HCT116 (cell line): ENCODE data around the gene UMAD1. TPM values are rescaled to one million over a fixed set of nuclear protein-coding genes. Genes with fewer than 3 reads are reported as not detected.
"Not testable (repeated sequence)": the region's sequence is repeated elsewhere in the genome, so short reads cannot be mapped to it uniquely, and the experiment has no call there.

Source experiments
- ATAC-seq: fragments of 200-7000 bp; cut with Tn5 transposase; 2 replicates; pipeline ENCODE4 v1.9.1; 2020; ENCODE audit warnings: mild to moderate bottlenecking, moderate library complexity
- BruUV-seq: library from RNA; stranded (reverse); fragments of 400-500 nt; replicated peaks from 2 replicates; lab custom pipeline; 2021; lab: Mats Ljungman, UMichigan
- CTCF ChIA-PET: fragments of 300-600 bp; sonication (Branson Sonifier 250); formaldehyde crosslinking; loops from one replicate; lab custom pipeline; 2021; ENCODE audit warnings: antibody characterized with exemption; lab: Charles Lee
- POLR2A ChIA-PET: fragments of 300-600, 350-600 bp; sonication (Branson Sonifier 250); formaldehyde crosslinking; loops from one replicate; lab custom pipeline; 2021; ENCODE audit warnings: antibody characterized with exemption; lab: Charles Lee
- RAD21 ChIA-PET, 2 experiments: fragments of 300-600 bp; sonication (Branson Sonifier 250); formaldehyde crosslinking; loops; one replicate each; lab custom pipeline; 2023; ENCODE audit warnings: low total read pairs in 2 of 2; ENCODE audit not compliant: uncharacterized antibody in 2 of 2, unreplicated experiment in 2 of 2, low non-redundant PET in 1 of 2; lab: Charles Lee
- DNase-seq: peaks from one replicate; pipeline ENCODE4 v3.0.0-alpha.2; 2010; ENCODE audit warnings: low read depth, low spot score
- H2AFZ ChIP-seq: fragments of 200-600 bp; shearing (Covaris generic), sonication (generic); 2 replicates; pipeline ENCODE4 v1.6.1; 2017; ENCODE audit warnings: low read depth, mixed run types, mixed read lengths, antibody characterized with exemption, low read length; ENCODE audit not compliant: poor library complexity, severe bottlenecking
- H3K27ac ChIP-seq: 2 replicates; pipeline ENCODE4 v1.5.1; 2012; ENCODE audit warnings: low read depth, low read length
- H3K27me3 ChIP-seq: fragments of 200-600 bp; sonication (generic); 2 replicates; pipeline ENCODE4 v1.6.1; 2016; ENCODE audit warnings: mixed run types, low read length, mixed read lengths; ENCODE audit not compliant: insufficient read depth
- H3K36me3 ChIP-seq, 2 experiments: fragments of 200-500 bp in 1 of 2; fragments of 200-600 bp in 1 of 2; sonication (Bioruptor generic) in 1 of 2; sonication (generic) in 1 of 2; 2 replicates each; pipeline versions ENCODE4 v1.5.1 to v1.6.1; 2014 to 2016; ENCODE audit warnings: low read length in 2 of 2, inconsistent platforms in 1 of 2, mixed read lengths in 1 of 2, mixed run types in 1 of 2; ENCODE audit not compliant: insufficient read depth in 2 of 2, control insufficient read depth in 1 of 2
- H3K4me1 ChIP-seq, 2 experiments: fragments of 200-600 bp in 1 of 2; sonication (generic) in 1 of 2; 2 replicates each; pipeline versions ENCODE4 v1.5.1 to v1.6.1; 2012 to 2017; ENCODE audit warnings: low read length in 2 of 2, inconsistent platforms in 1 of 2, mild to moderate bottlenecking in 1 of 2, mixed read lengths in 1 of 2, mixed run types in 1 of 2, moderate library complexity in 1 of 2; ENCODE audit not compliant: insufficient read depth in 2 of 2, control insufficient read depth in 1 of 2
- H3K4me2 ChIP-seq: fragments of 200-600 bp; sonication (generic); 2 replicates; pipeline ENCODE4 v1.6.1; 2017; ENCODE audit warnings: mixed run types, low read length, mixed read lengths
- H3K4me3 ChIP-seq, 2 experiments: fragments of 200-600 bp in 1 of 2; sonication (generic) in 1 of 2; replicated peaks in 1 of 2; 2 replicates each; pipeline ENCODE4 v1.5.1; 2011 to 2016; ENCODE audit warnings: low read length in 2 of 2, control low read depth in 1 of 2, low read depth in 1 of 2, mild to moderate bottlenecking in 1 of 2, mixed read lengths in 1 of 2, mixed run types in 1 of 2
- H3K79me2 ChIP-seq: fragments of 200-600 bp; sonication (generic); 2 replicates; pipeline ENCODE4 v1.6.1; 2017; ENCODE audit warnings: mild to moderate bottlenecking, mixed run types, low read length, moderate library complexity, mixed read lengths; ENCODE audit not compliant: insufficient read depth
- H3K9ac ChIP-seq: fragments of 200-600 bp; sonication (generic); 2 replicates; pipeline ENCODE4 v1.6.1; 2016; ENCODE audit warnings: low read length, mixed read lengths
- H3K9me2 ChIP-seq: fragments of 200-600 bp; sonication (generic), shearing (Covaris generic); 2 replicates; pipeline ENCODE4 v1.6.1; 2017; ENCODE audit warnings: mixed run types, mild to moderate bottlenecking, moderate library complexity; ENCODE audit not compliant: insufficient read depth
- H3K9me3 ChIP-seq, 2 experiments: fragments of 200-500 bp in 1 of 2; fragments of 200-600 bp in 1 of 2; sonication (Bioruptor generic) in 1 of 2; sonication (generic) in 1 of 2; 2 replicates each; pipeline ENCODE4 v1.6.1; 2014 to 2017; ENCODE audit warnings: low read length in 2 of 2, mixed read lengths in 2 of 2, inconsistent platforms in 1 of 2, low read depth in 1 of 2, mild to moderate bottlenecking in 1 of 2, mixed run types in 1 of 2, moderate library complexity in 1 of 2; ENCODE audit not compliant: control insufficient read depth in 1 of 2, insufficient read depth in 1 of 2
- H4K20me1 ChIP-seq: fragments of 200-600 bp; sonication (generic), shearing (Covaris generic); 2 replicates; pipeline ENCODE4 v1.6.1; 2017; ENCODE audit warnings: mixed run types, mild to moderate bottlenecking, moderate library complexity; ENCODE audit not compliant: insufficient read depth
- ELF1 ChIP-seq: IDR thresholded peaks from 2 replicates; pipeline ENCODE4 v1.6.1; 2012; ENCODE audit warnings: low read depth, borderline replicate concordance
- FOSL1 ChIP-seq: IDR thresholded peaks from 2 replicates; pipeline ENCODE4 v1.6.1; 2012; ENCODE audit warnings: low read depth
- JUND ChIP-seq: IDR thresholded peaks from 2 replicates; pipeline ENCODE4 v1.6.1; 2012
- RAD21 ChIP-seq: IDR thresholded peaks from 2 replicates; pipeline ENCODE4 v1.6.1; 2012; ENCODE audit warnings: low read depth, mild to moderate bottlenecking
- SIN3A ChIP-seq: IDR thresholded peaks from 2 replicates; pipeline ENCODE4 v1.6.1; 2012; ENCODE audit warnings: low read depth
- SP1 ChIP-seq: IDR thresholded peaks from 2 replicates; pipeline ENCODE4 v1.6.1; 2012; ENCODE audit warnings: low read depth
- ZNF274 ChIP-seq: fragments of 200-500 bp; sonication (Bioruptor generic); IDR thresholded peaks from 2 replicates; pipeline ENCODE4 v1.6.1; 2014; ENCODE audit warnings: mild to moderate bottlenecking, low read depth, low read length, inconsistent platforms
- intact Hi-C: fragments of 100-400 bp; cut with micrococcal nuclease; formaldehyde crosslinking; loops from 2 replicates; pipeline ENCODE4 v1.10.0; 2022
- total RNA-seq: library from RNA; stranded (reverse); gene quantifications from one replicate; pipeline ENCODE4 v1.2.1, GENCODE V29; 2021; ENCODE audit not compliant: unreplicated experiment

The UMAD1 gene
- total RNA-seq, 1 experiment from 2014 or later: 12.7 TPM

DNA sequence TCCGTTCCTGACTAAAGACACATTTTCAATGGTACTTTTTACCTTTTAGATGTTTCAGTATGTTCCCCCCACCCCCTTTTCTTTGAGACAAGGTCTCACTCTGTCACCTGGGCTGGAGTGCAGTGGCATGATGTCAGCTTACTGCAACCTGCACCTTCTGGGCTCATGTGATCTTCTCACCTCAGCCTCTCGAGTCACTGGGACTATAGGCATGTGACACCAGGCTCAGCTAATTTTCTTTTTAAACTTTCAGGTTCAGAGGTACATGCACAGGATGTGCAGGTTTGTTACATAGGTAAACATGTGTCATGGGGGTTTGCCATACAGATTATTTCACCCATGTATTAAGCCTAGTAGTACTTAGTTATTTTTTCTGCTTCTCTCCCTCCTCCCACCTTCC, 177.2 kb downstream of the UMAD1 start:
- no TSS peak for BruUV-seq
- Histone ChIP-seq H3K36me3 (no peaks in the 10 kb centered on the region), H3K4me2 (no peak overlapping the region), H3K4me3 (no peak overlapping the region), H3K79me2 (no peaks in the 10 kb centered on the region), H3K9me3 (no peaks in the 10 kb centered on the region), H4K20me1 (no peaks in the 10 kb centered on the region), H3K27me3 (no peaks in the 10 kb centered on the region), H3K9me2 (no peaks in the 10 kb centered on the region), H2AFZ (no peak overlapping the region), H3K9ac (no peak overlapping the region), H3K27ac (no peak overlapping the region), H3K4me1 (no peaks in the 10 kb centered on the region)
- intact Hi-C loops: no loop called here
- ChIA-PET POLR2A (no interaction called here), CTCF (no interaction called here), RAD21 (no interaction called here)
- TF ChIP-seq JUND (no peak), SIN3A (no peak), ZNF274 (no peak), RAD21 (no peak), ELF1 (no peak), FOSL1 (no peak), SP1 (no peak)
- ATAC-seq (no peak), DNase-seq (no peak)

DNA sequence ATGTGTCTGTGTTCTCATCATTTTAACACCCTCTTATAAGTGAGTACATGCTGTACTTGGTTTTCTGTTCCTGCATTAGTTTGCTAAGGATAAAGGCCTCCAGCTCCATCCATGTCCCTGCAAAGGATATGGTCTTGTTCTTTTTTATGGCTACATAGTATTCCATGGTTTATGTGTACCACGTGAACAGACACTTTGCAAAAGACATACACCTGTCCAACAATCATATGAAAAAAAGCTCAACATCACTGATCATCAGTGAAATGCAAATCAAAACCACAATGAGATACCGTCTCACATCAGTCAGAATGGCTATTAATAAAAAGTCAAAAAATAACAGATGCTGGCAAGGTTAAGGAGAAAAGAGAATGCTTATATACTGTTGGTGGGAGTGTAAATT, 177.6 kb downstream of the UMAD1 start:
- RAD21 ChIA-PET, CTCF ChIA-PET, H3K9me3 ChIP-seq: not testable (repeated sequence)

More for the DNA sequence above, 177.6 kb downstream of the UMAD1 start:
- intact Hi-C loops, H3K36me3 ChIP-seq, H4K20me1 ChIP-seq, H3K79me2 ChIP-seq, H3K27me3 ChIP-seq, H3K27ac ChIP-seq, ATAC-seq, H3K4me2 ChIP-seq, BruUV-seq, POLR2A ChIA-PET, H3K4me3 ChIP-seq, DNase-seq, H2AFZ ChIP-seq, H3K9me2 ChIP-seq, H3K9ac ChIP-seq, H3K4me1 ChIP-seq: not testable (repeated sequence)
